CD8-positive, alpha-beta memory T cell (primary cell): Measurements from ENCODE around the gene LENEP. TPM values are rescaled to one million over a fixed set of nuclear protein-coding genes. Genes with fewer than 3 reads are reported as not detected.

ENCODE experiments used
- CTCF ChIA-PET: fragments of 350-600 bp; sonication (Branson Sonifier 250); formaldehyde crosslinking; loops from one replicate; lab custom pipeline; 2021; ENCODE audit warnings: antibody characterized with exemption; lab: Charles Lee
- POLR2A ChIA-PET: fragments of 350-600 bp; sonication (Branson Sonifier 250); formaldehyde crosslinking; loops from one replicate; lab custom pipeline; 2021; ENCODE audit warnings: antibody characterized with exemption; lab: Charles Lee
- DNase-seq, 5 donors: peaks; one replicate each; pipeline versions ENCODE4 v3.0.0 to v3.0.0-alpha.2; 2020 to 2022; ENCODE audit warnings: mixed read lengths in 1 of 5
- H3K27ac ChIP-seq: one replicate; pipeline ENCODE4 v1.7.0; 2013; ENCODE audit warnings: low read depth, mild to moderate bottlenecking, low read length, moderate library complexity
- H3K27me3 ChIP-seq: 2 replicates; pipeline ENCODE4 v1.7.0; 2013; ENCODE audit warnings: low read length, mild to moderate bottlenecking; ENCODE audit not compliant: insufficient read depth, poor library complexity, severe bottlenecking
- H3K36me3 ChIP-seq: 2 replicates; pipeline ENCODE4 v1.7.0; 2013; ENCODE audit warnings: mild to moderate bottlenecking, low read length, moderate library complexity; ENCODE audit not compliant: insufficient read depth
- H3K4me1 ChIP-seq: 2 replicates; pipeline ENCODE4 v1.7.0; 2013; ENCODE audit warnings: mild to moderate bottlenecking, low read length, moderate library complexity; ENCODE audit not compliant: insufficient read depth
- H3K4me3 ChIP-seq: 2 replicates; pipeline ENCODE4 v1.7.0; 2013; ENCODE audit warnings: mild to moderate bottlenecking, low read length
- H3K9me3 ChIP-seq: 2 replicates; pipeline ENCODE4 v1.7.0; 2013; ENCODE audit warnings: mild to moderate bottlenecking, low read length
- H3K27ac Mint-ChIP-seq, 8 donors: one replicate each; pipeline ENCODE4 v1.8.0; 2020 to 2021; ENCODE audit warnings: mixed read lengths in 8 of 8, mild to moderate bottlenecking in 6 of 8, inconsistent platforms in 3 of 8, moderate library complexity in 3 of 8
- H3K27me3 Mint-ChIP-seq, 2 donors: one replicate each; pipeline ENCODE4 v1.8.0; 2020 to 2021; ENCODE audit warnings: mixed read lengths in 2 of 2, mild to moderate bottlenecking in 1 of 2, moderate library complexity in 1 of 2
- H3K36me3 Mint-ChIP-seq, 3 donors: one replicate each; pipeline ENCODE4 v1.8.0; 2020 to 2021; ENCODE audit warnings: mixed read lengths in 3 of 3, inconsistent platforms in 1 of 3, mild to moderate bottlenecking in 1 of 3
- H3K4me1 Mint-ChIP-seq, 3 donors: one replicate each; pipeline ENCODE4 v1.8.0; 2020 to 2021; ENCODE audit warnings: mixed read lengths in 3 of 3, inconsistent platforms in 1 of 3, mild to moderate bottlenecking in 1 of 3
- H3K4me3 Mint-ChIP-seq, 7 donors: one replicate each; pipeline ENCODE4 v1.8.0; 2020 to 2021; ENCODE audit warnings: mixed read lengths in 7 of 7, mild to moderate bottlenecking in 6 of 7, moderate library complexity in 4 of 7, inconsistent platforms in 2 of 7
- H3K9me3 Mint-ChIP-seq, 5 donors: one replicate each; pipeline ENCODE4 v1.8.0; 2020 to 2022; ENCODE audit warnings: mixed read lengths in 5 of 5, mild to moderate bottlenecking in 3 of 5, moderate library complexity in 2 of 5, inconsistent platforms in 1 of 5
- polyA plus RNA-seq: library from polyadenylated mRNA; unstranded; fragments of 300-500 nt; fragmentation: Illumina TruSeq; gene quantifications from one replicate; pipeline ENCODE4 v1.2.3, GENCODE V29; 2021
- total RNA-seq, 2 experiments: library from RNA; stranded (reverse); gene quantifications; one replicate each; pipeline ENCODE4 v1.2.3, GENCODE V29; 2021

The LENEP gene
- total and polyA plus RNA-seq, 3 experiments from 2014 or later: 0.62 to 0.72 TPM; not detected in 1

GRCh38 chr1:155000726-155001424 lies 7.5 kb downstream of the LENEP start:
- Mint-ChIP-seq H3K36me3 (peaks cover 0 to 6% (median 0%) of the 10 kb centered on the region in 3 donors), H3K4me1 (peaks cover 39 to 48% (median 44%) of the 10 kb centered on the region in 3 donors), H3K27ac (peak overlapping the region; percentile 86 to 94 (median 92)), H3K4me3 (peak overlapping the region; percentile 90 to 97 (median 95)), H3K27me3 (no peaks in the 10 kb centered on the region), H3K9me3 (no peaks in the 10 kb centered on the region)
- H3K27me3 ChIP-seq: no peaks in the 10 kb centered on the region
- ChIA-PET POLR2A (interaction anchor here (0.6 to 2.8 kb wide), 5 partner anchors 15 to 63 kb away, joined by 3 to 16 read pairs (median 4); partner anchors contain the start of genes CKS1B and FLAD1), CTCF (interaction anchor here (1.0 to 13.6 kb wide), 10 partner anchors 14 to 84 kb away, joined by 3 to 207 read pairs (median 11); partner anchors contain the start of genes CKS1B, FLAD1, PMVK and PYGO2)
- no peaks in the 10 kb centered on the region for H3K9me3 ChIP-seq
- peak overlapping the region; percentile 90 for H3K27ac ChIP-seq
- H3K4me1 ChIP-seq: peaks cover 32% of the 10 kb centered on the region
- H3K36me3 ChIP-seq: no peaks in the 10 kb centered on the region
- peak overlapping the region; percentile 95 for H3K4me3 ChIP-seq
- peak; percentile 69 to 87 (median 78) for DNase-seq

DNA sequence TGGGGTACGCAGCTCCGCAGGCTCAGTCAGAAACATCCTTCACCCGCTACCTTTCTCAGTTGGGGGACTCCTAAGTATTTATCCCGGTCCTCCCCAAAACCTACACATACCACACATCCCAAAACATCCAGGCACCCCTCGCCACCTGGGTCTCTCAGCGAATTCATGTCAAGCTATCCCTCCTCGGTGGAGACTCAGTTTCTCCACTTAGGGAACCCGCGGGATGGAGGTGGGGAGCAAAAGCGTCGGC lies 8.0 kb downstream of the LENEP start:
- no peaks in the 10 kb centered on the region for H3K27me3 ChIP-seq
- no peak for DNase-seq
- H3K4me3 ChIP-seq: peak overlapping the region; percentile 95
- peak overlapping the region; percentile 90 for H3K27ac ChIP-seq
- Mint-ChIP-seq H3K27ac (peak overlapping the region; percentile 86 to 94 (median 90)), H3K36me3 (peaks cover 0 to 6% (median 0%) of the 10 kb centered on the region in 3 donors), H3K4me3 (peak overlapping the region; percentile 85 to 97 (median 95)), H3K4me1 (peaks cover 42 to 53% (median 49%) of the 10 kb centered on the region in 3 donors), H3K9me3 (no peaks in the 10 kb centered on the region), H3K27me3 (no peaks in the 10 kb centered on the region)
- no peaks in the 10 kb centered on the region for H3K36me3 ChIP-seq
- H3K9me3 ChIP-seq: no peaks in the 10 kb centered on the region
- ChIA-PET CTCF (interaction anchor here (1.0 to 13.6 kb wide), 4 partner anchors 13 to 60 kb away, joined by 3 to 207 read pairs (median 39); partner anchors contain the start of genes FLAD1 and PYGO2), POLR2A (interaction anchor here (0.6 to 2.8 kb wide), 5 partner anchors 14 to 64 kb away, joined by 3 to 16 read pairs (median 4); partner anchors contain the start of genes CKS1B and FLAD1)
- peaks cover 36% of the 10 kb centered on the region for H3K4me1 ChIP-seq

GRCh38 chr1:155001675-155002463 lies 8.5 kb downstream of the LENEP start:
- peaks cover 42% of the 10 kb centered on the region for H3K4me1 ChIP-seq
- H3K36me3 ChIP-seq: no peaks in the 10 kb centered on the region
- H3K27ac Mint-ChIP-seq: peak overlapping the region; percentile 90 to 98 (median 94)
- POLR2A ChIA-PET: interaction anchor here (0.6 to 3.3 kb wide), 6 partner anchors 14 to 1275 kb away, joined by 3 to 16 read pairs (median 5); partner anchors contain the start of genes CKS1B and FLAD1
- H3K36me3 Mint-ChIP-seq: peaks cover 0 to 6% (median 0%) of the 10 kb centered on the region in 3 donors
- peak overlapping the region; percentile 93 to 97 (median 95) for H3K4me3 Mint-ChIP-seq
- no peaks in the 10 kb centered on the region for H3K27me3 ChIP-seq
- H3K27me3 Mint-ChIP-seq: no peaks in the 10 kb centered on the region
- H3K4me3 ChIP-seq: peak overlapping the region; percentile 95
- no peaks in the 10 kb centered on the region for H3K9me3 ChIP-seq
- CTCF ChIA-PET: interaction anchor here (1.0 to 13.6 kb wide), 4 partner anchors 13 to 60 kb away, joined by 3 to 207 read pairs (median 39); partner anchors contain the start of genes FLAD1 and PYGO2
- H3K27ac ChIP-seq: peak overlapping the region; percentile 90
- peaks cover 47 to 58% (median 54%) of the 10 kb centered on the region in 3 donors for H3K4me1 Mint-ChIP-seq
- no peaks in the 10 kb centered on the region for H3K9me3 Mint-ChIP-seq
- peak; percentile 91 to 98 (median 96) for DNase-seq

DNA sequence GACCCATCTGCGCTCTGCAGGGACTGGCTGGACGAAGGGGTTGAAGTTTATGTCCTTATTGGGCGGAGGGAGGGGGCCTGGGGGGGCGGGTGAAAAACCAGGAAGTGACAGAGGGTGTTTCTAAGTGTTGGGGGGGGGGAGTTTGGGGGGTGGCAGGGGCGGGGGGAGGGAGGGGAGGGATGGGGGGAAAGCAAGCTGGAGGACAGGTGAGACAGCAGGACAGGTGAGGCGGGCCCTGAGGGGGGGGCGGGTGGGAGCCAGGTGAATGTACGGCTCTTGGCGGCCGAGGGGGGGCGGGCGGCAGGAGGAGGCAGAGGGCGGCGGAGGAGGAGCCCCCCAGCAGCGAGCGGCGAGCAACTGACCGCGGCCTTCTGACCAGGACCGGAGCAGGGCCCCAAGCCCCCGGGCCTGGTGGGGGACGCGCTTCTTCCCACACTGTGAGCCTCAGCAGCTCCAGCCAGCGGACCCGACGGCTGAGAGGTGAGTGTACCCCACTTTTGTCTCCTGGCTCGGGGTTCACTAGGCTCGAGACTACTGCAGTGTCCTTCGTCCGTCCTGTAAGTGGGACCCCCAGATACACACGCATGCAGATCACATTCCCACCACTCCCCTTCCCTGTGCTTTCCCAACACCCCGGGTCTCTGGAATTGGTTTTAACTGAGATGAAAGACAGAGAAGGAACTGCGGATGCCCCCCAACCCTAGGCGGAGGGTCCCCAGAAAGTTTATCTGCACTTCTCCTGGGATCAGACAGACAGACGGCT lies 9.3 kb downstream of the LENEP start, which contains the start of gene ZBTB7B:
Gene ZBTB7B (plus strand): TSS at position 339 of the 763 bp plus-strand sequence. CDS start 11,859 bp downstream, outside the sequence.
- H3K9me3 ChIP-seq: no peaks in the 10 kb centered on the region
- Mint-ChIP-seq H3K27ac (peak within 1 kb of the TSS; percentile 91 to 98 (median 94)), H3K9me3 (no peaks in the 10 kb centered on the region), H3K36me3 (peaks cover 0 to 6% (median 0%) of the 10 kb centered on the region in 3 donors), H3K4me1 (peaks cover 47 to 65% (median 52%) of the 10 kb centered on the region in 3 donors), H3K27me3 (no peaks in the 10 kb centered on the region), H3K4me3 (peak within 1 kb of the TSS; percentile 93 to 97 (median 95))
- no peaks in the 10 kb centered on the region for H3K27me3 ChIP-seq
- ChIA-PET CTCF (interaction anchor here (1.2 to 13.6 kb wide), 3 partner anchors 12 to 59 kb away, joined by 3 to 207 read pairs (median 74); partner anchors contain the start of gene FLAD1), POLR2A (interaction anchor here (0.6 to 3.3 kb wide), 4 partner anchors 13 to 1276 kb away, joined by 3 to 16 read pairs (median 6); partner anchors contain the start of gene FLAD1)
- peak in 1 of 5 donors; percentile 56 for DNase-seq
- no peaks in the 10 kb centered on the region for H3K36me3 ChIP-seq
- peak within 1 kb of the TSS; percentile 90 for H3K27ac ChIP-seq
- peak within 1 kb of the TSS; percentile 95 for H3K4me3 ChIP-seq
- H3K4me1 ChIP-seq: peaks cover 49% of the 10 kb centered on the region

DNA sequence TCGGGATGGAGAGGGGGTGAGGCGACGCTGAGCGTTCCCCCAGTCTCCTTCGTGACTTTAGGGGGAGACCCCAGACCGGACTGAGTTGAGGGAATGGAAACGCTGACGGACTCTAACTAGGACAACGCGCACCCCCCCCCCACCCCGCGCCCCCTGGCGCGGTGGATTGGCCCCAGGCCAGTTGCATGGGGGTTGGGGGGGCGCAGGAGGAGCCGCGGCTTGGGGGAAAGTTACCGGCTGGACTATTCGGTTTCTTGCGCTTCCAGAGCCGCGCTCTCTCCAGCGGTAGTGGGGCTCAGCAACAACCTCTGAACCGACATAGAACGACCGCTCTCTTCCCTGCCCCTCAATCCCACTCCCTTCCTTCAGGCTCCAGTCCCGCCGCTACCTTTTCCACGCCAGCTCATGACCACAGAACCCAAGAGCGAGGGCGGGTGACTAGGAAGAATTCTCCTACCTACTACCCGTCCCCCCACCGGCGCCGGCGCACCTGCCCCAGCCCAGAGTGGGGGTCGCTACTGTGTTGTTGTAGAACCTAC lies 9.9 kb downstream of the LENEP start:
- Mint-ChIP-seq H3K27me3 (no peaks in the 10 kb centered on the region), H3K27ac (peak overlapping the region; percentile 83 to 98 (median 91)), H3K4me3 (peak overlapping the region; percentile 93 to 96 (median 95)), H3K36me3 (peaks cover 0 to 6% (median 0%) of the 10 kb centered on the region in 3 donors), H3K9me3 (no peaks in the 10 kb centered on the region), H3K4me1 (peaks cover 47 to 66% (median 52%) of the 10 kb centered on the region in 3 donors)
- no peaks in the 10 kb centered on the region for H3K9me3 ChIP-seq
- no peaks in the 10 kb centered on the region for H3K27me3 ChIP-seq
- peak overlapping the region; percentile 94 for H3K4me3 ChIP-seq
- H3K36me3 ChIP-seq: no peaks in the 10 kb centered on the region
- peaks cover 49% of the 10 kb centered on the region for H3K4me1 ChIP-seq
- peak overlapping the region; percentile 87 for H3K27ac ChIP-seq
- DNase-seq: peak in 1 of 5 donors; percentile 27
- ChIA-PET POLR2A (interaction anchor here (3.3 kb wide), 1 partner anchor 14 kb away, joined by 7 read pairs; no protein-coding TSS in a partner anchor), CTCF (interaction anchor here (13.6 kb wide), 1 partner anchor 11 kb away, joined by 207 read pairs; no protein-coding TSS in a partner anchor)

DNA sequence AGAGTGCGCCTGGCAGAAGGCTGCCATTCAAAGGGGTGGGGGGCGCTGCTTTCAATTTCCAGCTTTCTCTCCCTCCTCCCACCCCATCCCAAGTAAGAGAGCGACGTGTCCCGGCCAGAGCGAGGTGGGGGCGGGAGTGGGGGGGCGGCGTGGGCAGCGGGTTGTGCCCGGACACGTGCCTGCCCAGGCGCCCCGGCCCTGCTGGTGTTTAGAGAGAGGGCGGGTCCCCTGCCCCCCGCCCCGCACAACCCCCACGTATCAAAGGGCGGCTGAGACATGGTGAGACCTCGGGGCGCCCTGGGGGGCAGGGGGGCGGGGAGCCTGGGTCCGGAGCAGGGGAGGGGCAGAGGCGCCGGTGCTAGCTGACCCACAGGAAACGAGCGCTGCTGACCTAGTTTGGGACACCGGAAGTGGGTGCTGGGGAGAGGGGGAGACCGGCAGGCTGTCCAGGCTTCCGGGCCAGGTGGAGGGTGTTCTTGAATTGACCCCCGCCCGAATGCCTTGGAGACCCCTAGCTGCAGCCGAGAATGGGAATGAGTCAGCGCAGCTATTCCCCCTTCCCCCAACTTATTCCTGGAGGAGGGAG lies 10.5 kb downstream of the LENEP start:
- Histone ChIP-seq H3K27ac (peak overlapping the region; percentile 87), H3K4me3 (peak overlapping the region; percentile 94), H3K9me3 (no peaks in the 10 kb centered on the region), H3K36me3 (no peaks in the 10 kb centered on the region), H3K27me3 (no peaks in the 10 kb centered on the region), H3K4me1 (peaks cover 49% of the 10 kb centered on the region)
- Mint-ChIP-seq H3K27me3 (no peaks in the 10 kb centered on the region), H3K4me1 (peaks cover 45 to 67% (median 50%) of the 10 kb centered on the region in 3 donors), H3K9me3 (no peaks in the 10 kb centered on the region), H3K27ac (peak overlapping the region; percentile 89 to 98 (median 92)), H3K36me3 (peaks cover 0 to 6% (median 0%) of the 10 kb centered on the region in 3 donors), H3K4me3 (peak overlapping the region; percentile 93 to 96 (median 95))
- POLR2A ChIA-PET: interaction anchor here (0.6 to 3.3 kb wide), 2 partner anchors 13 to 43 kb away, joined by 5 to 7 read pairs; no protein-coding TSS in a partner anchor
- peak in 1 of 5 donors; percentile 22 for DNase-seq
- CTCF ChIA-PET: interaction anchor here (1.0 to 13.6 kb wide), 2 partner anchors 10 to 11 kb away, joined by 3 to 207 read pairs; partner anchors contain the start of gene LENEP
